RKO (cell line): ENCODE results near the gene FMO1.
"Not testable (repeated sequence)": the region's sequence is repeated elsewhere in the genome, so short reads cannot be mapped to it uniquely, and the experiment has no call there.

ENCODE experiments used
- DNase-seq: peaks from one replicate; pipeline ENCODE4 v3.0.0-alpha.2; 2016; ENCODE audit warnings: low spot score

FMO1 gene

GRCh38 chr1:171279678-171280077 is 31.4 kb downstream of the FMO1 start:
- no peak for DNase-seq

- no peak for DNase-seq
These were observed 32.3 kb downstream of the FMO1 start for GRCh38 chr1:171280599-171280998.

- DNase-seq: peak; percentile 16
These were observed 37.9 kb downstream of the FMO1 start for GRCh38 chr1:171286032-171286705.

- no peak for DNase-seq
These were observed 42.3 kb downstream of the FMO1 start for GRCh38 chr1:171290621-171291020.

GRCh38 chr1:171292799-171293198 is 44.5 kb downstream of the FMO1 start:
- no peak for DNase-seq

- not testable (repeated sequence) for DNase-seq
These were observed 47.1 kb downstream of the FMO1 start for GRCh38 chr1:171295383-171295782.

GRCh38 chr1:171295821-171296220 is 47.5 kb downstream of the FMO1 start:
- DNase-seq: no peak

- DNase-seq: no peak
These were observed 48.6 kb downstream of the FMO1 start for GRCh38 chr1:171296897-171297296.

GRCh38 chr1:171298696-171299095 is 50.4 kb downstream of the FMO1 start:
- no peak for DNase-seq

- no peak for DNase-seq
These were observed 51.0 kb downstream of the FMO1 start for GRCh38 chr1:171299342-171299741.

- DNase-seq: no peak
These were observed 52.1 kb downstream of the FMO1 start for GRCh38 chr1:171300401-171300800.

GRCh38 chr1:171310661-171311087 is 62.4 kb downstream of the FMO1 start:
- no peak for DNase-seq

- no peak for DNase-seq
These were observed 63.7 kb downstream of the FMO1 start for GRCh38 chr1:171311771-171312558.

GRCh38 chr1:171313319-171313834 is 65.1 kb downstream of the FMO1 start:
- no peak for DNase-seq

GRCh38 chr1:171313835-171314320 is 65.6 kb downstream of the FMO1 start, which contains the start of gene FMO4:
FMO4 (plus strand) TSS chr1:171314183; CDS start chr1:171319826, 5,643 bp downstream.
- DNase-seq: peak; percentile 98

GRCh38 chr1:171329251-171329650 is 81.0 kb downstream of the FMO1 start:
- DNase-seq: no peak

GRCh38 chr1:171334024-171334640 is 85.8 kb downstream of the FMO1 start:
- DNase-seq: no peak
